HG03432 (cell line): Measurements from ENCODE around the gene PCDH12.

ENCODE experiments used
- ATAC-seq: cut with Tn5 transposase; IDR thresholded peaks from one replicate; pipeline ENCODE4 v1.9.1; 2021; ENCODE audit warnings: mild to moderate bottlenecking, moderate library complexity; ENCODE audit not compliant: unreplicated experiment

Gene PCDH12

GRCh38 chr5:141966963-141967333 is 8.9 kb upstream of the PCDH12 start:
- ATAC-seq = no peak

DNA sequence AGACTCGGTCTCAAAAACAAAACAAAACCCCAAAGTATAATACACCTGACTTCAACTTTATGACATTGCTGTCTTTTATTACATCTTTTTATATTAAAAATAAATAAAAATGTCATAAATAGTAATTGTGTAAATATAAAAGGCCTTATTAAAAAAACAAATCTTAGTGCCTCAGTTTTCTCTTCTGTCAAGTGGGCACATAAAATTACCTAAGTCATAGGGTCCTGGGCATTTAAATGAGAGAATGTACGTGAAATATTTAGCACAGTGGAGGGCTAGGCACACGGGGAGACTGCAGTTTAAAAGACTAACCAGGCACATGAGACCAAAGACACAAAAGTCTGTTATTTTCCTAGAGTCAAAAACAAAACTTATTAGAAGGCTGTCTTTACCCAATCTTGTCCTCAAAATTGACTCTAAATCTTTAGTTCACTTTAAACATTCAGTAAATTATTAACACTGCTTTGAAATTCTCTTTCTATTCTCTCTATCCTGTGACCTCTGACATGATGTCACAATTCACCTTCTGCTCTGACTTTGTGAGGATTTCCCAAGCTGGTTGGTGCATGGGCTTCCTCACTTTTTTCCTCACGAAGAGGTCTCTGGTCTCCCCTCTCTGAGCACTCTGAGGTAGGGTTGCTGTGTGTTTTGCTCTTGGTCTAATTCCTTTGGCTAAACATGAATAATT is 8.4 kb upstream of the PCDH12 start:
- ATAC-seq = no peak

DNA sequence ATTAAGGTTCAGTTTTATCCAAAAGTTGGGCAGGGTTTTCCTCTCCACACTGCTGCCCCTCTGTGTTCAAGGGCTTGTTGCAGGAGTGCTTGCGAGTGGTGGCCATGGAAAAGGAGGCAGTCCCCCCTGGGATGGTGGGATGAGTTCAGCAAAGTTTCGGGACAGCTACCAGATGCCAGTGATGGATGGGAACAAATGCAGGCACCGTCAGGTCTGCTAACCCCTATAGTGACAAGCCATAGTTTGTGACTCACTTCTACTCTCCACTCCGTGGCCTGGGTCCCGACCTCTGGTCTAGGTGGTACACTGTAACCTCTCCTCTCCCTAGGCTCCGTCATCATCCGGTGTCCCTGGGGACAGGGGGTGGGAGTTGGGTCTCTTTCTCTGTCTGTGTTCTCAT is 7.1 kb upstream of the PCDH12 start:
- no peak for ATAC-seq

- no peak for ATAC-seq
Observed at GRCh38 chr5:141963701-141964100, 5.7 kb upstream of the PCDH12 start.

- ATAC-seq = no peak
Observed at GRCh38 chr5:141961466-141961865, 3.5 kb upstream of the PCDH12 start.

DNA sequence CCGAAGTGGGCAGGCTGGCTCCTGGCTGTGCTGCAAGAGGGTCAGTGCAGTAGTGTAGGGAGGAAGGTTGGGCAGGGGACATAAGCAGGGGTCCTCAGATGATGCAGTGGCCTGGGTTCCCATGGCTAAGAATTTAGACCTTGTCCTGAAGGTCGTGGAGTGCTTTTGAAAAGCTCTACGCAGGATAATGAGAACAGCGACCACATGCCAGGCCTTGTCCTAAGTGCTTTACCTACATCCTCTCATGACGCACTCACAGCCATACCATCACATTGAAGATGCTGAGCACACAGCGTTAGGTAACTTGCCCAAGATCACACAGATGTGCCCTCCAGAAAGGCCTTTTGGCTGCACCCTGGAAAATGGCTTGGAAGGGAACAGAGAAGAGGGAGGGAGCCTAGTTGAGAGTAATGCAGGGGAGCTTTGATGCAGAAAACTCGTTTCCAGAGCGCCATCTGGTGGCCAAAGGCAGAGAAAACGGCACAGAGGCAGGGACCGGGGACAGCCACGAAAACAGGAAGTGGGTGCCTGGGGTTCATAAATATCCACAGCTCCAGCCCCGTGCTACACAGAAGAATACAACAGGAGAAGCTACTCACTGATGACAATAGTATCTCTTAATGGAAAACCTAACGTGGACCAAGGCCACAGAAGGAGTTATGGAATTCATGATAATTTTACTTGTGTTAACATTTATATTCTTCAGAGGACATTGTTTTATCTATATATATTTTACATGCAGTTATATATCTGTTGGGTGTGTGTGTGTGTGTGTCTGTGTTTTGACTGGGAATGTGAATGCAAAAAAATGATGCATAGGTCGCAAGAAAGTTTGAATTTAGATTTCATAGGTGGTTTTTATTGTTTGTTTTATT is 2.7 kb upstream of the PCDH12 start:
- peak; percentile 96 for ATAC-seq

- no peak for ATAC-seq
Observed at GRCh38 chr5:141960018-141960417, 2.0 kb upstream of the PCDH12 start.

- ATAC-seq = no peak
Observed at GRCh38 chr5:141958546-141959172, 657 bp upstream of the PCDH12 start.

DNA sequence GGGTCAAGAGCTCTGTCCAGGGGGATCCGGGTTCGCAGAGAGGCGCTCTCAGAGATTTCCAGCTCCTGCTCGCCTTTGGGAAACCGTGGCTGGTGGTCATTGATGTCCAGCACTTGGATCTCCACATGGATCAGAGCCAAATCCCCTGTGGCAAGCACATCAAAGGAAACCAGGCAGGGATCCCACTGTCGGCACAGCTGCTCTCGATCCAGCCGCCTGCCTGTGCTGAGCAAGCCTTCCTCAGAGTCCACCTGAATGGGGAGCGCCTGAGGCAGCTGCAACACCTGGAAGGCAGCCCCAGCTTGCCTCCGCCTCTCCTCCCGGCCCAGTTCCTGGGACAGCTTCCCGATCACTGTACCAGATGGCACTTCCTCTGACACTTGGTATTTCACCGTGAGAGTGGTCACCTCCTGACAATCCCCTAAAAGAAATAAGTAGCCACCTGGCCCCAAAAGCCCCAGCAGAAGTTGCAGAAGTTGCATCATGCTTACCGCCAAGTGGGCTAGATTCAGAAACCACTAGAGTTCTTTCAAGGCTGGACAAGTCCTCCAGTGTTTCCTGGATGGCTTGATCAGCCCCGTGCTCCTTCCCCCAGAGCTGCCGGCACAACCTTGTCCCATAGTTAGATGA is 520 bp downstream of the PCDH12 start:
- ATAC-seq = no peak

DNA sequence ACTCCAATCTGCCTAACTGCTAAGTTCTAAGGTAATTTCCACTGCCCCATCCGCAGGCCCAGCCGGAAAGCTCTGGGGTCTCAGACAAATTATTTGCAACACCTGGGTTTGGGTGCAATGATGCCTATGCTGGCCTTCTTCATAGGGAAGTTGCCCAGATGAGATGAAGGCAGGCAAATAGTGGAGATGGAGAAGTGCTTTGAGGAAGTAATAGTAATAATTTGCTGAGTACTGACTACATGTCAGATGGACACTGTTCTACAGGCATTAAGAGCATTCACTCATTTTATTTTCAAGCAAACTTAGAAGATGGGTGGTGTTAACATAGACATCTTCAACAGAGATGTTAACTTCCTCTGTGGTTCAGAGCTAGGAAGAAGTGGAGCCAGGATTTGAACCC is 3.8 kb downstream of the PCDH12 start:
- ATAC-seq = no peak

DNA sequence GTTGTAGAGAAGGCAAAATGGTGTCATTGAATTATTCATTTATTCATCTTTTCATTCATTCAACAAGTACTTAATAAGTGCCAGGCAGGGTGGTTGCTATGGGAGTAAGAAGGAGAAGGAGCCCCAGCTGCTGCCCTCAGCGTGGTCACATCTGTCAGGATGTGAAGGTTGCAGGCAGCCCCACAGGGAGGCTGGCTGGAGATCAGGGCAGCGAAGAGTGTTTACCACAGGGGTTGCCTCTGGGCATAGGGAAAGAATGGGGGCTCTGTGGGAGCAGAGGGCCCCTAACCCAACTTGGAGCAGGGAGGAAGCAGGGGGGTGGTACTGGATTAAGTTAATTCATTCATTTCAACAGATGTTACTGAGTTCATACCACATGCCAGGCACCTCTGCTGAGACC is 6.0 kb downstream of the PCDH12 start:
- ATAC-seq = no peak

DNA sequence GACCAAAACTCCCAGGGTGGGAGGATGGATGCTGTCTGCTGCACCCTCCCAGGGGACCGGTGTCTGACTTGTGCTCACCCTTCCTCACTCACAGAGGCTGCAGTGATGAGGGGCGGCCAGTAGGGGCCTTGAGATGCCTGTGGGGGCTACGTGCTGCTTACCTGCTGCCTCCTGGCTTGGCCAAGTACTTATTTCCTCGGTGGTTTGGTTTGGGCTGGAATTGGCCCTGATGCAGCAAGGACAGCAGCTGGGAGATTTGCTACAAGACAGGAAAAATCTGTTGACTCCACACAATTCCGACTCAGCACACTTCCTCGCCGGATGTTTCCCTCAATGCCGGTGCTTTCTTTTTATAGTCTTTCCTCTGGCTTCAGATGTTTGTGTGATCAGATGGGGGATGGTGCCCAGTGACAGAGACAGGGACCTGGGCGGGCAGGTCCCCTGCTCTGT is 6.6 kb downstream of the PCDH12 start:
- ATAC-seq = peak; percentile 92

- ATAC-seq = no peak
Observed at GRCh38 chr5:141950207-141951005, 7.6 kb downstream of the PCDH12 start.

GRCh38 chr5:141949511-141949910 is 8.5 kb downstream of the PCDH12 start:
- ATAC-seq = no peak

DNA sequence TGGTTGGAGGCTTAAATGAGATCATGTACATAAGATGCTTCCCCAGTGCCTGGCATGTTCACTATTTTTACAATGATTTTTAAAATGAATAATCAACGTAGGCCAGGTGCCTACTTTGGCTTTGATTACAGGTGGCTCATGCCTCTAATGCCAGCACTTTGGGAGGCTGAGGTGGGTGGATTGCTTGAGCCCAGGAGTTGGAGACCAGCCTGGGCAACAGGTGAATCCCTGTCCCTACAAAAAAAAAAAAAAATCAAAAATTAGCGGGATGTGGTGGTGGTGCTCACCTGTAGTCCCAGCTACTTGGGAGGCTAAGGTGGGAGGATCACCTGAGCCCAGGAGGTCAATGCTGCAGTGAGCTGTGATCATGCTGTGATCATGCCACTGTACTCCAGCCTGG is 9.2 kb downstream of the PCDH12 start:
- ATAC-seq = no peak

- ATAC-seq = no peak
Observed at GRCh38 chr5:141947316-141947715, 10.7 kb downstream of the PCDH12 start.

DNA sequence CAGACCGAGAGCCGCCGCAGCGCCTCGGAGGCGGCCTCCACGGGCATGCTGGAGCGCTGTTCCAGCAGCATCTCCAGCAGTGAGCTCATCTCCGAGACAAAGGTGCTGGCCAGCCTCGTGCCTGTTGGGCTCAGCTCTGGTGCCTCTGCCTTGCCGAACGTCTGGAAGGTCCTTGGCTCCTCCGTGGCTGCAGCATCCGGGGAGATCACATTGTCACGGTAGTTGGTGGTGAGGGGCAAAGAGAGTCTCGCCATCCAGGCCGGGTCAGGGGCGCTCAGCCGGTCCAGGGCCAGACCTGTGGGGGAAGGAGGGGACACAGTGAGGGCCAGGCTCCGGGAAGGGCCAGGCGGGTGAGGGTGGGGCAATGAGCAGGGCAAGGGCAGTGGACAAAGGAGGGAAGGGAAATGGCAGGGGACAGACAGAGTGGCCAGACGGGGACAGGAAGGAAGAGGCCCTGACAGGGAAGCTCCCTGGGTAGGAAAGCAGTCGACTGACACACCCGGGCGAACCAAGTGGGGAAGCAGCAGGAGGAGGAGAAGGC is 12.4 kb downstream of the PCDH12 start:
- no peak for ATAC-seq

- no peak for ATAC-seq
Observed at GRCh38 chr5:141944076-141944475, 13.9 kb downstream of the PCDH12 start.

GRCh38 chr5:141942185-141942857 is 15.7 kb downstream of the PCDH12 start:
- ATAC-seq = no peak

- no peak for ATAC-seq
Observed at GRCh38 chr5:141941779-141942178, 16.2 kb downstream of the PCDH12 start.
